NCI-H146 treated with DMSO at 0.1 percent for 48 hours (cell line): Measurements from ENCODE around the gene DENND1A.
"Not testable (repeated sequence)": the region's sequence is repeated elsewhere in the genome, so short reads cannot be mapped to it uniquely, and the experiment has no call there.

ENCODE experiments used
- DNase-seq: peaks from one replicate; lab custom pipeline; 2025; ENCODE audit not compliant: unreplicated experiment; lab: John Stamatoyannopoulos, UW

DENND1A gene, protein sequence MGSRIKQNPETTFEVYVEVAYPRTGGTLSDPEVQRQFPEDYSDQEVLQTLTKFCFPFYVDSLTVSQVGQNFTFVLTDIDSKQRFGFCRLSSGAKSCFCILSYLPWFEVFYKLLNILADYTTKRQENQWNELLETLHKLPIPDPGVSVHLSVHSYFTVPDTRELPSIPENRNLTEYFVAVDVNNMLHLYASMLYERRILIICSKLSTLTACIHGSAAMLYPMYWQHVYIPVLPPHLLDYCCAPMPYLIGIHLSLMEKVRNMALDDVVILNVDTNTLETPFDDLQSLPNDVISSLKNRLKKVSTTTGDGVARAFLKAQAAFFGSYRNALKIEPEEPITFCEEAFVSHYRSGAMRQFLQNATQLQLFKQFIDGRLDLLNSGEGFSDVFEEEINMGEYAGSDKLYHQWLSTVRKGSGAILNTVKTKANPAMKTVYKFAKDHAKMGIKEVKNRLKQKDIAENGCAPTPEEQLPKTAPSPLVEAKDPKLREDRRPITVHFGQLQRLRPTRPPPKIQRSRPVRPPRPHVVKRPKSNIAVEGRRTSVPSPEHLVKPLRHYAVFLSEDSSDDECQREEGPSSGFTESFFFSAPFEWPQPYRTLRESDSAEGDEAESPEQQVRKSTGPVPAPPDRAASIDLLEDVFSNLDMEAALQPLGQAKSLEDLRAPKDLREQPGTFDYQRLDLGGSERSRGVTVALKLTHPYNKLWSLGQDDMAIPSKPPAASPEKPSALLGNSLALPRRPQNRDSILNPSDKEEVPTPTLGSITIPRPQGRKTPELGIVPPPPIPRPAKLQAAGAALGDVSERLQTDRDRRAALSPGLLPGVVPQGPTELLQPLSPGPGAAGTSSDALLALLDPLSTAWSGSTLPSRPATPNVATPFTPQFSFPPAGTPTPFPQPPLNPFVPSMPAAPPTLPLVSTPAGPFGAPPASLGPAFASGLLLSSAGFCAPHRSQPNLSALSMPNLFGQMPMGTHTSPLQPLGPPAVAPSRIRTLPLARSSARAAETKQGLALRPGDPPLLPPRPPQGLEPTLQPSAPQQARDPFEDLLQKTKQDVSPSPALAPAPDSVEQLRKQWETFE

DNA sequence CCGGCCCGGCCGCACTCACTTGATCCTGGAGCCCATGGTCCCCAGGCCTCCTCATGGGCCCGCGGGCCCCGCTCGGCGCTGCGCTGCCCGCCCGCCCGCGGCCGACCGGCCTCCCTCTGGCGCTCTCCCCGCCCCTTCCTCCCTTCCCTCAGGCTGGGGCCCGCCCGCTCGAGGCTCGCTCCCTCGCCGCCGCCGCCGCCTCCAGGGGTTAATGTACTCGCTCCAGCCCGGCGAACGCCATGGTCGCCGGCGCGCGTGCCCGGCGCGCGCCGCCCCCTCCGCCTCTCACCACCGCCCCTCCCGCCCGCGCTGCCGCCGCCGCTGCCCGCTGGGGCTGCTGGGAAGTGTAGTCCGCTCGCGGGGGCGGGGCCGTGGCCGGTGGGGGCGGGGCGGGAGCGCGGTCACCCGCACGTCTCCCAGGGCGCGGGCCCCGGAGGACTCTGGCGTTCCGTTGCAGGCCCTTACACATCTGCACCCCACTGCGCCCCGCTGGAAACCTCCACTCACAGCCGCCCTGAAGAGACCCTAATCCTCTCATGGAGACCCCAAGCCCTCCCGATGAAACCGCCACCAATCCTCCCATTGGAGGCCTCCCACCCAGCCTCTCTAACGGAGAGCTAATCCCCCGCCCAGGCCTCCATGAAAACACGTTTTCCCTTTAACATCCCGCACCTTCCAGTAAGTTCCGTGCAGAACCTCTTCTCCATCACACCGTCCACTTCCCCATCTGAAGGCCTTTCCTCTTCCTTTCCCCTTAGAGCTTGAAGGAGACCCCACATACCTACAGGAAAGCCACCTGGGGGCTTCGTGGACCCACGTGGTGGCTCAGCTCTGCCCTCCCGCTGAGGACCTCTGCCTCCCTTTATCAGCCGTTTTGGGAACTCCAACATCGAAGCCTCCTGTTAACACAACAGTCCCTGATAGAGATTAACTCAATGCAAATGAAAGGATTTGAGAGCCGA is at the start of gene DENND1A:
DENND1A (minus strand) TSS at position 257 of the 962 bp plus-strand sequence; CDS start at position 36, 221 bp downstream.
- peak; percentile 72 for DNase-seq

DNA sequence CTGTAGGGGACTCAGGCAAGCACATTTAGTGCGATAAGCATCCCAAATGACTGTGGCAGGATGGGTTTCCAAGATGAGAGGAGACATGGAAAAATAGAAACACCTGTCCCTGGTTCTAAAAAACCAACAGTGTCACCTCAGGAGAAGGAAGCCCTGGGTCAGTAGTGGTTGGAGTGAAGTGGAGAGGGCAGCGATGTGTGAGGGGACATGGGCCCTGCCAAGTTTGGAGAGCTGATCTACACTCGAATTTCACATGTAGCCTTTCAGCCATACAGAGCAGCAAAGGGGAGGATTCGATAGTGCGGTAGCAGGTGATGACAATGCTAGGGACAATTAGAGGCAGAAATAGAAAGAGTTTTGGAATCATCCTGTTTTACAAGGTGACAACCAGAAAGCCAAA is 49.1 kb upstream of the DENND1A start:
- DNase-seq: no peak

DNA sequence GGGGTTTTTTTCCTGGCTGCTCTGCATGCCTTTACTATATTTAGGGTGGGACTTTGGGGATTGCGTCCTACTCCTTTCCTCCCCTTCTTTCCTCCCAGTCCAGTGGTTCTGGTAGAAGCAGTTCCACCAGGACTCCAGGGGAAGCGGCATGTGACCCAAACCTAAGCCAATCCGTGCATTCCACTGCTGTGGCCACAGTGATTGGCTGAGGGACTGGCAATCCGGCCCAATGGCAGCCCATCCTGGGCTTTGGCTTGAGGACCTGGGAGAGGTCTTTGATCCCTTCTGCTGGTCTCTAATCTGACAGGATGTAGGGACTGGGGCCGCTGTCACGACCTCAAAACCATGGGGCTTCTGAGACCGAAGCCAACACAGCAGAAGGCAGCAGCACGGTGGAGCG is 46.7 kb upstream of the DENND1A start:
- not testable (repeated sequence) for DNase-seq

DNA sequence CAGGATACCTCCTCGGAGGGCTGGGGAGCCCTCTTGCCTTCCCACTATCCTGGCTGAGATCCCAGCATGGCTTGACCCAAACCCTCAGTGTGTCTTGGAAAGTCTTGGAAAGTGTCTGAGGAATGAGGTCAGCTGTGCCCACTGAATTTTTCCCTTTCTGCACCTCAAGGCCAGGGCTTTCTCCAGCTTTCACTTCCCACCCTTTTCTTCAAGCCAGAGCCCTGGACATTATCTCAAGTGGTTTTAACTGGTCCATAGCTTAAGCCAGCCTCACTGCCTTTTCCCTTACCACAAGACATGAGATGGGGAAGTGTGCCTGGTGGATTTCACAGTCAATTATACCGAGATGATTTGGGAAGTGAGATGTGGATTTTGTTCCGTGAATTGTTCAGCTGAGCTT is 45.9 kb upstream of the DENND1A start:
- DNase-seq: no peak

DNA sequence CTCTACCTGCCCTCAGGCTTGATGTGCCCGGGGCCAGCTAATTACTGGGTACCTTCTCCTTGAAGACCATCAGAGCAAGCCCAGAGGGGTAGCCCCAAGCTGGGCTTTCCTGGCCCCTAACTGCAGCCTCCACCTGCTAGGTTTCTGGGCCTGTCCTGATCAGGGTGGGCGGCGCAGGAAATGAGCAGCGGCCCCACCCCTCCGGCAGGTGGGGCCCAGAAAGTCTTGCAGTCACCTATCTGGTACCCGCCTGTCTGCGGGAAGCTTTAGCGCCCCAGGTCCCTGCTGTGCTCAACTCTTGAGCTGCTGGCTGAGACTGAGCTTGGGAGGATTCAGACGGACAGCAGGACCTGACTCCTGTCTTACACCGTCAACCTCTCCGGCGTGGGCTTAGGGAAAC is 44.5 kb upstream of the DENND1A start:
- no peak for DNase-seq

DNA sequence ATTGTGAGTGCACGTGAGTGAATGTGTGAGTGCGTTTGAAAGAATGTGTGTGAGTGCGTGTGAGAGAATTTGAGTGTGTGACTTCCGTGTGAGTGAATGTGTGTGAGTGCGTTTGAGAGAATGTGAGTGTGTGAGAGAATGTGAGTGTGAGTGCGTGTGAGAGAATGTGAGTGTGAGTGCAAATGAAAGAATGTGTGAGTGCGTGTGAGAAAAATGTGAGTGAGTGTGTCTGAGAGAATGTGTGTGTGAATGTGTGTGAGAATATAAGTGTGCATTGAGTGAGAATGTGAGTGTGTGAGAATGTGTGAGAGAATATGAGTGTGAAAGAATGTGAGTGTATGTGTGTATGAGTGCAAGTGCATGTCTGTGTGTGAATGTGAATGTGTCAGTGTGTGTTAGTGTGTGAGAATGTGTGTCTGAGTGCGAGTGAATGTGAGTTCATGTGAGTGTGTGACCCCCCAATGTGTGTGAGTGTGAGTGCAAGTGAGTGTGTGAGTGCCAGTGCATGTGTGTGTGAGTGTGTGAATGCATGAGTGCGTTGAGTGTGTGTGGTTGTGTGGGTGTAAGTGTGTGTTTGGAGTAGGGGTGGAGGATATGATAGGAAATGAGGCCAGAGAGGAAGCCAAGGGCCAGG is 43.8 kb upstream of the DENND1A start:
- DNase-seq: no peak

DNA sequence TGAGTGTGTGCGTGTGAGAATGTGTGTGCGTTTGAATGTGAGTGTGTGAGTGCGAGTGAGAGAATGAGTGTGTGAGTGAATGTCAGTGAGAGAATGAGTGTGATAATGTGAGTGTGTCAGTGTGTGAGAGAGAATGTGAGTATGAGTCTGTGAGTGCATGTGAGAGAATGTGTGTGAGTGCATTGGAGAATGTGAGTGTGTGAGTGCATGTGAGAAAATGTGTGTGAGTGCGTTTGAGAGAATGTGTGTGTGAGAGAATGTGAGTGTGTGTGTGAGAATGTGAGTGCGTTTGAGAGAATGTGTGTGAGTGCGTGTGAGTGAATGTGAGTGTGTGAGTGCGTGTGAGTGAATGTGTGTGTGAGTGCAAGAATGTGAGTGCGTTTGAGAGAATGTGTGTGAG is 42.7 kb upstream of the DENND1A start:
- DNase-seq: no peak

DNA sequence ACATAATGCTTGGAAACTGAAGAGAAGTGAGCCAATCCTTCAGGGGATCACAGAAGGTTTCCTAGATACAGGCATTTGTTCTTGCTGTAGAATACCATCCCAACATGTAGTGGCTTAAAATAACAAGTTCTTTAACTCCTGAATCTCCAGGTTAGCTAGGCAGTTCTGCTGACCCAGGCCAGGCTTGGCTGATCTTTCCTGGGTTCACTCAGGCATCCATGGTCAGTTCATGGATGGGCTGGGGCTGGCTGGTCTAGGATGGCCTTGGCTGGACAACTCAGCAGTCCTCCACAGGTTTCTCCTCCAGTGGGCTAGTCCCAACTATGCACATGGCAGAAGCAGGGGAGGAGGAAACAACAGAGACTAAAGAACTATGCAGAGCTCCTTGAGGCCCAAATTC is 37.4 kb upstream of the DENND1A start:
- DNase-seq: no peak

DNA sequence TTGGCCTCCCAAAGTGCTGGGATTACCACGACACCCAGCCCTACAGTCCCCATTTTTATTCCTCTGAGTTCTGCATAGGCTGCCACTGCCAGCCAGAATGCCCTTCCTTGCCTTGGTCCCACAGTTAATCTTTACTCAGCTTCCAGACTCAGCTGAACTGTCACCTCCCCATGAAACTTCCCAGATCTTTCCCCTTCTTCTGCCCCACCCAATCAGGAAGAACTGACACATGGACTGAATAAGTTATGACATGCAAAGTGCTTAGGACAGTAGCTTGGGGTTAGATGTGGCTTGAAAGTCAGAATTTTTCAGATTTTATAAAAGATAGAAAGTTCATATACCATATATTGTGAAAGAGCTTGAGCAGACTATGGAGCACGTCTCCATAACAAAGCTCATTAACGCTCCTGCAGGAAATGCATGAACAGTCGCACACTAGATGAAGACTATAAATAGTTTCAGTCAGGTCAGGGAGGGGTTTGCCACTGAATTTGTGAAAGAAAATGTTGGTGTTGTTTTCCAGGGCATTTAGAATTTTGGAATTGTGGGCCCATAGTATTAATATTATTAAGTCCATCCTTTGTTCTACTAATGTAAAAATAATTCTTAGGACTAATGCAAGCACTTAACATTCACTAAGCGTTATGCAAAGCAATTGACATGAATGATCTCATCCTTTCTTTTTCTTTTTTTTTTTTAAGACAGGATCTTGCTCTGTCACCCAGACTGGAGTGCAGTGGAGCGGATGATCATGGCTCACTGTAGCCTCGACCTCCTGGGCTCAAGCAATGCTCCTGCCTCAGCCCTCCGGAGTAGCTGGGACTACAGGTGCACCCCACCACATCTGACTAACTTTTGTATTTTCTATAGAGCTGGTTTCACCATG is 36.1 kb upstream of the DENND1A start:
- DNase-seq: no peak

DNA sequence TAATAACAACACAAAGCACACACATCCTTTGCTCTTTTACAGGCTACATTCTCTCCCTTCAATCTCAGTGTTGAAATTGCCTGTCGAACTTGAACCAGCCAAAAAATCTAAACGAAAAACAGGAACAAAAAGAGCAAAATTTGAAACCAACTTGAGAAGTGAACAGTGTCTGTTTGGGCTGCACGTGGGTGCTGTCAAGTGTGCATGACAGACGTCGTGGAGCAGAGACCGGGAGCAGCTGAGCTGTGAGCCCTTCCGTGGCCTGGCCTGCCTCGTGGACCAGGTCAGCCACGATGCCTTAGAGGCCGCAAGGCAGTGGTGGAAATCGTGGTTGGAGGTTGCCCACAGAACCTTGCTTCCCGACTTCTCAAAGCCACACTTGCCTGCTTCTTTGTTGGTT is 34.8 kb upstream of the DENND1A start:
- DNase-seq: no peak

DNA sequence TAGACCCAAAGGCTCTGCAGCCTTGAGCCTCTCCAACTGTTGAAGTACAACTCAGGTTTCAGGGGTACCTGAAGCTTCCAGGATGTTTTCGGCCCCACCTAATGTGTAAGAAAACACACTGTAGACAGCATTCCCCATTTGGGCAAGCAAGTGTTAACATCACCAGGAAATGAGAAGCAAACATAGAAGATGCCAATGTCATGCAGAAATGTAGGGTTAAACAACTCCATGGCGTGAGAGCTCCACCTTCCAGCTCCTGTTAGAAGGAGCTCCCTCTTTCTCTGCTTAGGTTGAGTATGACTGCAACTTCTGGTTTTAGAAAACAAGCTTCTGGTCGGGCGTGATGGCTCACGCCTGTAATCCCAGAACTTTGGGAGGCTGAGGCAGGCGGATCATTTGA is 31.0 kb upstream of the DENND1A start:
- no peak for DNase-seq

DNA sequence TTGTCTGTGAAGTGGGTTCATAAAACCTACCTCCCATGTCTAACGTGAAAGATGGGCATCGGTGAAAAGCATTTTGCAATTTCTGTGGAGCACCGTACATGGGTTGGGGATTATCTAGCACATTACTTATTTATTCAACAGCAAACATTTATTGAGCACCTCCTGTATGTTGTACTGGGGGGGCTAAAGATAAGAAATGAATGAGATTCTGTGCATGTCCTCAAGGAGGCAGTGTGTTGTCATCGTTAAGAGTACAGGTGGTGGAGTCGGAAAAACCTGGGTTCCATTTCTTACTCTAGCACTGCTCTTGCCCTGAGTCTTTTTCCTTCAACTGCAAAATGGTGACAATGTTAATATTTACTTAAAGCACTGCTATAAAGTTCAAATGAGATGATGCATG is 30.4 kb upstream of the DENND1A start:
- no peak for DNase-seq

DNA sequence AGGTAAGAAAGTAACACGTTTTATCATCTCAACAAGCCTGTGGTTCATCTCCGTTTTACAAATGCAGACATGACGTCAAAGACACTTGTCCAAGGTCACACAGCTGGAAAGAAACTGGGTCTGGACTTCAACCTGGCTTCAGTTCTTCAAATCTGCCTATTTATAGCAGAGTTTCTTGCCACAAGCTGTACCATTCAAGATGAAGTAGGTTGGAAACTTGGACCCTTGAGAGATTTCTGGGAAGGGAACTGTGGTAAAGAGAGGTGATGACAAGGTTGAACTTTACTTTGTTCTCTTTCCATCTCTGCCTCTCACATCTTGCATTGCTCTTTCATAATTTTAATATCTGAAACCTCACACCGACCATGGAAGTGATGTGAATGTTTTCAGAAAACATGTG is 29.9 kb upstream of the DENND1A start:
- no peak for DNase-seq

DNA sequence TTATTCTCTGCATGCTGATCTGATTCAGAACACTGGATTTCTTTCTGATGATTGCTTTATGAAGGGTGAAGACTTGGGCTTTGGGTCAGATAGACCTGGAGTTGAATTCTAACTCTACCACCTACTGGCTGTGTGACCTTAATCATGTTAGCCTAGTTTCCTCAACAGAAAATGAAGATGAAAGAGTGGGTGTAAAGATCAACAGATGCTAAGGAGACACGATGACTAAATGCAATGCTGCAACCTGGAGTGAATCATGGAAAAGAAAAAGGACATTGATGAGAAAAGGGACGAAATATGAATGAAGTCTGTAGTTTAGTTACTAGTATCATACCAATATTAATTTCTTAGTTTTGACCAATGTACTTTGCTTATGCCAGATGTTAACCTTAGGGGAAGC is 27.8 kb upstream of the DENND1A start:
- no peak for DNase-seq

DNA sequence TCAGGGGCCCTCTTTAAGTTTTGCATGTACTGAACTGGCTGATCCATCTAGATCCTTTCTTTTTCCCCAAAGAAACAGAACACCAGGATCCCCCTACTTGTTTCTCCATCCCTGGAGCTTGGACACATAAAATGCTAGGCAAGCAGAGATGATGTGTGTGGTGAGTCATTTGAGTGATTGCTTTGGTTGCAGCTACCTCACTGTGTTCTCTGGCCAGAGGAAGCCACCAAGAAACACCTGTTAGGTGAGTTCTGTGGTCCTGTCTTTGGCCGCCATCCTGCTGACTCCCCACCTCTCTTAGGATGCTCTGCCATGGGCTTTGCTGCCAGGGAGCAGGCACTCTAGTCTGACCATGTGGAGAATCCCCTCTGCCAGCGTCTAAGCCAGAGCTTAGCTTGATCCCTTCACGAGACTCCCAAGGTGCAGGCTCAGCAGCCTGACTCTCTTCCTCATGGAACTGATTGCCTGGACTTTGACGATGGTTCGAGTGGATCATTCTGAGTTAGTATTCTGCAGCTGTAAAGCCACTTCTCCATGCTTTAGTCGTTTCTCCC is 27.3 kb upstream of the DENND1A start:
- DNase-seq: no peak

DNA sequence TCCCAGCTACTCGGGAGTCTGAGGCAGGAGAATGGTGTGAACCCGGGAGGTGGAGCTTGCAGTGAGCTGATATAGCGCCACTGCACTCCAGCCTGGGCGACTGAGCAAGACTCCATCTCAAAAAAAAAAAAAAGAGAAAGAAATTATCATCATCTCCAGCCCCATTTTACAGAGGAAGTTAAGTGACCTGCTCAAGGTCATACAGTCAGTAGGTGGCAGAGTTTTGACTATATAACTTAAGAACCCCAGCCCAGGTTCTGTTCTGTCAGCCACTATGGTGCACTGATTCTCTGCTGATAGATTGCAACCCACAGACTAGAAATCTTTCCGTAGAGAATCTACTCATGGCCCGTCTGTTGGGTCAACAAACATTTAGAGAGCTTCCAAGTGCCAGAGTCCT is 25.7 kb upstream of the DENND1A start:
- no peak for DNase-seq

DNA sequence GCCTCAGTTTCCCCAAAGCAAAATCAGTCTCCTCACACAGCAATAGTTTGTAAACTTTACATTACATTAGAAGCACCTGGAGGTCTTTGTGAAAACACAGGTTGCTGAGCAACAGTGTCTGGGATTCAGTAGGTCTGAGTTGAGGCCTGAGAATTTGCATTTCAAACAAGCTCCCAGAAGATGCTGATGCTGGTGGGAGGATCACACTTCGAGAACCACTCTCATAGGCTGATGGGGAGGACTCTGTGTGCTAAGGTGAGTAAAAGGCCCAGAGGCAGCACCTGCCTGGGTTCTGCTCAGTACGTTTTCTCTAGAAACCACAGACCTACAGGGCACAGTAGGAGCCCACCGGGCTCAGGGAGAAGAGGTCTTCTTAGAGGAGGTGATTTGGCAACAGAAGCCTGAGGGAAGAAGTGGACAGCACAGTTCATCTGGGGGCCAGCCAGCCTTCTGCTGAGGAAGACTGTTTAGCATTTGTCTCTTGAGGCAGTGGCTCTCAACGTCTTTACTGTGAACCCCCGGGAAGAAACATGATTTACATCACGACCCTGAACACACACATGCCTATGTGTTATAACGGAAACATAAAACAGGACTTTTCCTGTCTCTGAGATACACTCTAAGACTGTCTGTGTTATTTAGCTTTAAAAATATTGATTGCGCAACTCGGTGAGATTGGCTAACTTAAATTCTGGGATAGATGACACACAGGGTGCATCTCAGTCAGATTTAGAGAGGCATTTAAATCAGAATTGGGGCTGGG is 24.8 kb upstream of the DENND1A start:
- no peak for DNase-seq
